ENCODE results near the gene PDE10A. TPM values are rescaled to one million over a fixed set of nuclear protein-coding genes. Genes with fewer than 3 reads are reported as not detected.

The PDE10A gene
- total and polyA plus RNA-seq, 2 of the 13 experiments (the other 11 are each of a cell fraction or from before 2014, with no cell fraction given): not detected

DNA sequence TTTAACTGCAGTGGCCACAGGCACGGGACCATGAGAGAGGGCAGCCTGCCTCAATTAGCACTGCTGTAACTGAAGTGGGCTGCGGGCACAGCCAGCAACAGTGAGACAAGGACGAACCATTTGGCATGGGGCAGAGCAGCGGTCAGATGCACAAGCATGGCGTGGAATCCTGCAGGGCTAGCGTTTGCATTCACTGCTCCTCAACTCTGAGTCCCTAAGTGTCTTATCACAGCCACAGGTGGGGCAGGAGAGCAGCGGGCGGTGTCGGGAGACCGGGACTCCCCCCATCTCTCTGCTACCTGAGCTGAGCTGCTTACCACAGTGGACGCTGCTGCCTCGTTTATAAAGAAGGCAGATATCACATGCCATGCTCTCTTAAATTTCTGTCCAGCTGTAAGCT lies 31.3 kb upstream of the PDE10A start (continued):
- no peak for TF ChIP-seq MXD4 (CRISPR knock-in tag; IDR thresholded peaks at IDR 0.05)
- TF ChIP-seq, protein P1, sequence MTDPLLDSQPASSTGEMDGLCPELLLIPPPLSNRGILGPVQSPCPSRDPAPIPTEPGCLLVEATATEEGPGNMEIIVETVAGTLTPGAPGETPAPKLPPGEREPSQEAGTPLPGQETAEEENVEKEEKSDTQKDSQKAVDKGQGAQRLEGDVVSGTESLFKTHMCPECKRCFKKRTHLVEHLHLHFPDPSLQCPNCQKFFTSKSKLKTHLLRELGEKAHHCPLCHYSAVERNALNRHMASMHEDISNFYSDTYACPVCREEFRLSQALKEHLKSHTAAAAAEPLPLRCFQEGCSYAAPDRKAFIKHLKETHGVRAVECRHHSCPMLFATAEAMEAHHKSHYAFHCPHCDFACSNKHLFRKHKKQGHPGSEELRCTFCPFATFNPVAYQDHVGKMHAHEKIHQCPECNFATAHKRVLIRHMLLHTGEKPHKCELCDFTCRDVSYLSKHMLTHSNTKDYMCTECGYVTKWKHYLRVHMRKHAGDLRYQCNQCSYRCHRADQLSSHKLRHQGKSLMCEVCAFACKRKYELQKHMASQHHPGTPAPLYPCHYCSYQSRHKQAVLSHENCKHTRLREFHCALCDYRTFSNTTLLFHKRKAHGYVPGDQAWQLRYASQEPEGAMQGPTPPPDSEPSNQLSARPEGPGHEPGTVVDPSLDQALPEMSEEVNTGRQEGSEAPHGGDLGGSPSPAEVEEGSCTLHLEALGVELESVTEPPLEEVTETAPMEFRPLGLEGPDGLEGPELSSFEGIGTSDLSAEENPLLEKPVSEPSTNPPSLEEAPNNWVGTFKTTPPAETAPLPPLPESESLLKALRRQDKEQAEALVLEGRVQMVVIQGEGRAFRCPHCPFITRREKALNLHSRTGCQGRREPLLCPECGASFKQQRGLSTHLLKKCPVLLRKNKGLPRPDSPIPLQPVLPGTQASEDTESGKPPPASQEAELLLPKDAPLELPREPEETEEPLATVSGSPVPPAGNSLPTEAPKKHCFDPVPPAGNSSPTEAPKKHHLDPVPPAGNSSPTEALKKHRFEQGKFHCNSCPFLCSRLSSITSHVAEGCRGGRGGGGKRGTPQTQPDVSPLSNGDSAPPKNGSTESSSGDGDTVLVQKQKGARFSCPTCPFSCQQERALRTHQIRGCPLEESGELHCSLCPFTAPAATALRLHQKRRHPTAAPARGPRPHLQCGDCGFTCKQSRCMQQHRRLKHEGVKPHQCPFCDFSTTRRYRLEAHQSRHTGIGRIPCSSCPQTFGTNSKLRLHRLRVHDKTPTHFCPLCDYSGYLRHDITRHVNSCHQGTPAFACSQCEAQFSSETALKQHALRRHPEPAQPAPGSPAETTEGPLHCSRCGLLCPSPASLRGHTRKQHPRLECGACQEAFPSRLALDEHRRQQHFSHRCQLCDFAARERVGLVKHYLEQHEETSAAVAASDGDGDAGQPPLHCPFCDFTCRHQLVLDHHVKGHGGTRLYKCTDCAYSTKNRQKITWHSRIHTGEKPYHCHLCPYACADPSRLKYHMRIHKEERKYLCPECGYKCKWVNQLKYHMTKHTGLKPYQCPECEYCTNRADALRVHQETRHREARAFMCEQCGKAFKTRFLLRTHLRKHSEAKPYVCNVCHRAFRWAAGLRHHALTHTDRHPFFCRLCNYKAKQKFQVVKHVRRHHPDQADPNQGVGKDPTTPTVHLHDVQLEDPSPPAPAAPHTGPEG (CRISPR knock-in tag; IDR thresholded peaks at IDR 0.05): no peak
- no peak for TF ChIP-seq DPF2 (CRISPR knock-in tag; IDR thresholded peaks at IDR 0.05; ENCODE audit: borderline replicate concordance, low read depth)
- no peak for TF ChIP-seq ZFP82 (CRISPR knock-in tag; IDR thresholded peaks at IDR 0.05; ENCODE audit: borderline replicate concordance)
- TF ChIP-seq ZNF709 (CRISPR knock-in tag; IDR thresholded peaks at IDR 0.05): no peak
- TF ChIP-seq HNRNPUL1 (IDR thresholded peaks at IDR 0.05; ENCODE audit: low read depth, low read length): no peak
- TF ChIP-seq, protein P2, sequence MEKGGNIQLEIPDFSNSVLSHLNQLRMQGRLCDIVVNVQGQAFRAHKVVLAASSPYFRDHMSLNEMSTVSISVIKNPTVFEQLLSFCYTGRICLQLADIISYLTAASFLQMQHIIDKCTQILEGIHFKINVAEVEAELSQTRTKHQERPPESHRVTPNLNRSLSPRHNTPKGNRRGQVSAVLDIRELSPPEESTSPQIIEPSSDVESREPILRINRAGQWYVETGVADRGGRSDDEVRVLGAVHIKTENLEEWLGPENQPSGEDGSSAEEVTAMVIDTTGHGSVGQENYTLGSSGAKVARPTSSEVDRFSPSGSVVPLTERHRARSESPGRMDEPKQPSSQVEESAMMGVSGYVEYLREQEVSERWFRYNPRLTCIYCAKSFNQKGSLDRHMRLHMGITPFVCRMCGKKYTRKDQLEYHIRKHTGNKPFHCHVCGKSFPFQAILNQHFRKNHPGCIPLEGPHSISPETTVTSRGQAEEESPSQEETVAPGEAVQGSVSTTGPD (CRISPR knock-in tag; IDR thresholded peaks at IDR 0.05): no peak
- TF ChIP-seq, protein P3, sequence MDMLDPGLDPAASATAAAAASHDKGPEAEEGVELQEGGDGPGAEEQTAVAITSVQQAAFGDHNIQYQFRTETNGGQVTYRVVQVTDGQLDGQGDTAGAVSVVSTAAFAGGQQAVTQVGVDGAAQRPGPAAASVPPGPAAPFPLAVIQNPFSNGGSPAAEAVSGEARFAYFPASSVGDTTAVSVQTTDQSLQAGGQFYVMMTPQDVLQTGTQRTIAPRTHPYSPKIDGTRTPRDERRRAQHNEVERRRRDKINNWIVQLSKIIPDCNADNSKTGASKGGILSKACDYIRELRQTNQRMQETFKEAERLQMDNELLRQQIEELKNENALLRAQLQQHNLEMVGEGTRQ (IDR thresholded peaks at IDR 0.05; ENCODE audit: low read depth, low read length): no peak
- TF ChIP-seq, protein P3 (CRISPR knock-in tag; IDR thresholded peaks at IDR 0.05; ENCODE audit: borderline replicate concordance): no peak
- TF ChIP-seq KLF12 (CRISPR knock-in tag; IDR thresholded peaks at IDR 0.05; ENCODE audit: borderline replicate concordance): no peak
- TF ChIP-seq NR2F6 (IDR thresholded peaks at IDR 0.05): no peak
- TF ChIP-seq NR2F6 (CRISPR knock-in tag; IDR thresholded peaks at IDR 0.05): no peak
- TF ChIP-seq ZSCAN21 (CRISPR knock-in tag; IDR thresholded peaks at IDR 0.05; ENCODE audit: borderline replicate concordance): no peak
- TF ChIP-seq, protein P4, sequence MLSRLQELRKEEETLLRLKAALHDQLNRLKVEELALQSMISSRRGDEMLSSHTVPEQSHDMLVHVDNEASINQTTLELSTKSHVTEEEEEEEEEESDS (CRISPR knock-in tag; IDR thresholded peaks at IDR 0.05; ENCODE audit: borderline replicate concordance): no peak
- no peak for TF ChIP-seq WIZ (CRISPR knock-in tag; IDR thresholded peaks at IDR 0.05)
- no peak for TF ChIP-seq NR2C2 (CRISPR knock-in tag; IDR thresholded peaks at IDR 0.05; ENCODE audit: borderline replicate concordance)

Measured in HepG2 (cell line).